A673 (cell line): ENCODE results near the gene SRXN1.

Experiments
- EZH2 ChIP-seq: fragments of 200-600 bp; sonication (generic); IDR thresholded peaks from 2 replicates; pipeline ENCODE4 v1.6.1; 2017; ENCODE audit warnings: borderline replicate concordance, low read depth, mild to moderate bottlenecking, mixed read lengths, antibody characterized with exemption, low read length; ENCODE audit not compliant: poor library complexity, severe bottlenecking
- TF ChIP-seq, protein P1 (sequence below): fragments of 300-800, 200-600 bp; sonication (generic); conservative IDR thresholded peaks from 2 replicates; pipeline ENCODE4 v1.5.1; 2017; ENCODE audit warnings: low read depth, mild to moderate bottlenecking, antibody characterized with exemption, low read length, moderate library complexity, mixed read lengths

DNA sequence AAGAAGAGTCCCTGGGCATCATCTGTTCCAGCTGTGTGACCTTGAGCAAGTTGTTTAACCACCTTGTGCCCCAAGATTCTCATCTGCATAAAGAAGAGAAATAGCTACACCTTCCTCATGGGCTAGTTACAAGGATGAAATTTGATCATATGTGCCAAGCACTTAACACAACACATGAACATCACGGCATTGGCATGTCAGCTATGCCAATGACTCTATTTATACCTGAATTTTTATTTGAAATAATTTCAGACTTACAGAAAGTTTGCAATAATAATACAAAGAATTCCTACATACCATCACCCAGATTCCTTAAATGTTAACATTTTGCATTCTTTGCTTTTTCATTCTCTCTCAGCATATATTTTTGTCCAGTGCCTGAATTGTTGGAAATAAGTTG, 21.9 kb downstream of the SRXN1 start:
- TF ChIP-seq, protein P1, sequence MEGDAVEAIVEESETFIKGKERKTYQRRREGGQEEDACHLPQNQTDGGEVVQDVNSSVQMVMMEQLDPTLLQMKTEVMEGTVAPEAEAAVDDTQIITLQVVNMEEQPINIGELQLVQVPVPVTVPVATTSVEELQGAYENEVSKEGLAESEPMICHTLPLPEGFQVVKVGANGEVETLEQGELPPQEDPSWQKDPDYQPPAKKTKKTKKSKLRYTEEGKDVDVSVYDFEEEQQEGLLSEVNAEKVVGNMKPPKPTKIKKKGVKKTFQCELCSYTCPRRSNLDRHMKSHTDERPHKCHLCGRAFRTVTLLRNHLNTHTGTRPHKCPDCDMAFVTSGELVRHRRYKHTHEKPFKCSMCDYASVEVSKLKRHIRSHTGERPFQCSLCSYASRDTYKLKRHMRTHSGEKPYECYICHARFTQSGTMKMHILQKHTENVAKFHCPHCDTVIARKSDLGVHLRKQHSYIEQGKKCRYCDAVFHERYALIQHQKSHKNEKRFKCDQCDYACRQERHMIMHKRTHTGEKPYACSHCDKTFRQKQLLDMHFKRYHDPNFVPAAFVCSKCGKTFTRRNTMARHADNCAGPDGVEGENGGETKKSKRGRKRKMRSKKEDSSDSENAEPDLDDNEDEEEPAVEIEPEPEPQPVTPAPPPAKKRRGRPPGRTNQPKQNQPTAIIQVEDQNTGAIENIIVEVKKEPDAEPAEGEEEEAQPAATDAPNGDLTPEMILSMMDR = no peak
- no peak for TF ChIP-seq EZH2
